Psoas muscle (tissue), 8 donors: Measurements from ENCODE around the gene SDK2. TPM values are rescaled to one million over a fixed set of nuclear protein-coding genes. Genes with fewer than 3 reads are reported as not detected.
"Not testable (repeated sequence)": the region's sequence is repeated elsewhere in the genome, so short reads cannot be mapped to it uniquely, and the experiment has no call there.

ENCODE experiments used
- ATAC-seq, 4 donors: fragments of 200-7000 bp; cut with Tn5 transposase; one replicate each; pipeline ENCODE4 v1.9.1; 2020; ENCODE audit warnings: moderate library complexity in 3 of 4, mild to moderate bottlenecking in 2 of 4
- DNase-seq, 2 donors: peaks; one replicate each; pipeline ENCODE4 v3.0.0-alpha.2; 2020
- H3K27ac ChIP-seq: fragments of 200-600 bp; one replicate; pipeline ENCODE4 v1.8.0; 2022
- H3K27me3 ChIP-seq, 3 donors: fragments of 200-600 bp in 1 of 3; one replicate each; pipeline versions ENCODE4 v1.6.1 to v1.8.0; 2013 to 2022; ENCODE audit warnings: low read length in 2 of 3, mild to moderate bottlenecking in 2 of 3, moderate library complexity in 1 of 3; ENCODE audit not compliant: insufficient read depth in 3 of 3
- H3K36me3 ChIP-seq, 2 donors: fragments of 200-600 bp in 1 of 2; one replicate each; pipeline versions ENCODE4 v1.6.1 to v1.8.0; 2013 to 2022; ENCODE audit warnings: low read depth in 1 of 2, mild to moderate bottlenecking in 1 of 2, moderate library complexity in 1 of 2; ENCODE audit not compliant: insufficient read depth in 1 of 2
- H3K4me1 ChIP-seq: fragments of 200-600 bp; one replicate; pipeline ENCODE4 v1.8.0; 2022
- H3K4me3 ChIP-seq: fragments of 200-600 bp; one replicate; pipeline ENCODE4 v1.8.0; 2022; ENCODE audit warnings: mild to moderate bottlenecking
- H3K9me3 ChIP-seq: fragments of 200-600 bp; one replicate; pipeline ENCODE4 v1.8.0; 2022
- WGBS, 3 donors: extraction: QIAGEN DNeasy Blood & Tissue Kit; methylation state at CpG; one replicate each; pipeline versions ENCODE4 v1.1.6 to v1.1.7; 2013; 5-methylcytosine and 5-hydroxymethylcytosine counted together
- intact Hi-C, 2 donors: fragments of 100-400 bp; cut with DNase I; formaldehyde crosslinking; loops; one replicate each; pipeline versions ENCODE4 v1.11.0 to v1.14.2; 2022
- polyA plus RNA-seq, 3 donors: library from polyadenylated mRNA; stranded (reverse); fragments of 200-250 nt; gene quantifications; one replicate each; pipeline ENCODE4 v1.2.3, GENCODE V29; 2013
- total RNA-seq, 4 donors: library from RNA; stranded (reverse); fragmentation: NEBNext Ultra II Directional in 2 of 4; extraction: Animal tissue kit (Norgen Biotek cat#: 25700) in 2 of 4; gene quantifications; one replicate each; pipeline versions ENCODE4 v1.2.1 to v1.2.4, GENCODE V29; 2021 to 2023
- TF ChIP-seq, protein P1 (sequence below): fragments of 200-600 bp; IDR thresholded peaks from one replicate; pipeline ENCODE4 v1.8.0; 2022; ENCODE audit warnings: antibody characterized with exemption
- donor health status: healthy with polysubstance abuse.
- donor health status: DM: no; HTN: no; CAD: no; lungs with moderate emphysema.
- donor health status: Bipolar disorder and iron deficiency.
- donor health status: healthy.
- donor health status: DM: yes; HTN: yes; CAD: no.
- donor health status: DM: no; HTN: no; CAD: no.
- donor health status: DM: no; HTN: no; CAD: no.
- donor health status: DM: yes; HTN: yes; CAD: no.

SDK2 gene
- total and polyA plus RNA-seq, 7 donors, result 0.04 to 2.8 (median 0.24) TPM

- no peak for ATAC-seq
- TF ChIP-seq, protein P1, sequence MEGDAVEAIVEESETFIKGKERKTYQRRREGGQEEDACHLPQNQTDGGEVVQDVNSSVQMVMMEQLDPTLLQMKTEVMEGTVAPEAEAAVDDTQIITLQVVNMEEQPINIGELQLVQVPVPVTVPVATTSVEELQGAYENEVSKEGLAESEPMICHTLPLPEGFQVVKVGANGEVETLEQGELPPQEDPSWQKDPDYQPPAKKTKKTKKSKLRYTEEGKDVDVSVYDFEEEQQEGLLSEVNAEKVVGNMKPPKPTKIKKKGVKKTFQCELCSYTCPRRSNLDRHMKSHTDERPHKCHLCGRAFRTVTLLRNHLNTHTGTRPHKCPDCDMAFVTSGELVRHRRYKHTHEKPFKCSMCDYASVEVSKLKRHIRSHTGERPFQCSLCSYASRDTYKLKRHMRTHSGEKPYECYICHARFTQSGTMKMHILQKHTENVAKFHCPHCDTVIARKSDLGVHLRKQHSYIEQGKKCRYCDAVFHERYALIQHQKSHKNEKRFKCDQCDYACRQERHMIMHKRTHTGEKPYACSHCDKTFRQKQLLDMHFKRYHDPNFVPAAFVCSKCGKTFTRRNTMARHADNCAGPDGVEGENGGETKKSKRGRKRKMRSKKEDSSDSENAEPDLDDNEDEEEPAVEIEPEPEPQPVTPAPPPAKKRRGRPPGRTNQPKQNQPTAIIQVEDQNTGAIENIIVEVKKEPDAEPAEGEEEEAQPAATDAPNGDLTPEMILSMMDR, result no peak
- intact Hi-C loops, result no loop called here
Measured at GRCh38 chr17:73463821-73464220, 180.4 kb downstream of the SDK2 start.

GRCh38 chr17:73462823-73463222 lies 181.4 kb downstream of the SDK2 start:
- TF ChIP-seq, protein P1, result no peak

More at GRCh38 chr17:73463821-73464220, 180.4 kb downstream of the SDK2 start:
- no peaks in the 10 kb centered on the region for H3K4me1 ChIP-seq
- no peak for DNase-seq
- H3K9me3 ChIP-seq, result no peaks in the 10 kb centered on the region
- 60 to 70% (median 61%) methylated on average over 5 of the region's 5 CpGs for WGBS, 3 donors
- H3K4me3 ChIP-seq, result no peak overlapping the region
- H3K27me3 ChIP-seq, result peaks cover 0 to 2% (median 0%) of the 10 kb centered on the region in 3 donors
- no peaks in the 10 kb centered on the region for H3K36me3 ChIP-seq
- no peak overlapping the region for H3K27ac ChIP-seq

GRCh38 chr17:73459980-73460379 lies 184.3 kb downstream of the SDK2 start:
- TF ChIP-seq, protein P1, result no peak

More at GRCh38 chr17:73462823-73463222, 181.4 kb downstream of the SDK2 start:
- Histone ChIP-seq H3K27me3 (peaks cover 0 to 2% (median 0%) of the 10 kb centered on the region in 3 donors), H3K4me1 (no peaks in the 10 kb centered on the region), H3K36me3 (no peaks in the 10 kb centered on the region), H3K9me3 (no peaks in the 10 kb centered on the region), H3K27ac (no peak overlapping the region), H3K4me3 (no peak overlapping the region)
- DNase-seq (no peak), ATAC-seq (no peak)
- intact Hi-C loops, result no loop called here
- 73 to 80% (median 76%) methylated on average over 8 of the region's 8 CpGs for WGBS, 3 donors

GRCh38 chr17:73455767-73456166 lies 188.5 kb downstream of the SDK2 start:
- Histone ChIP-seq H3K27ac (no peak overlapping the region), H3K27me3 (peaks cover 0 to 2% (median 0%) of the 10 kb centered on the region in 3 donors), H3K36me3 (no peaks in the 10 kb centered on the region), H3K9me3 (no peaks in the 10 kb centered on the region), H3K4me1 (no peaks in the 10 kb centered on the region), H3K4me3 (no peak overlapping the region)
- TF ChIP-seq, protein P1, result no peak
- no peak for DNase-seq
- ATAC-seq, result no peak
- 69 to 82% (median 73%) methylated on average over 17 to 18 of the region's 18 CpGs for WGBS, 3 donors
- intact Hi-C loops, result no loop called here

More at GRCh38 chr17:73459980-73460379, 184.3 kb downstream of the SDK2 start:
- no peaks in the 10 kb centered on the region for H3K4me1 ChIP-seq
- 75 to 88% (median 77%) methylated on average over 7 of the region's 7 CpGs for WGBS, 3 donors
- ATAC-seq, result no peak
- H3K4me3 ChIP-seq, result no peak overlapping the region
- H3K9me3 ChIP-seq, result no peaks in the 10 kb centered on the region
- H3K27ac ChIP-seq, result no peak overlapping the region
- no peak for DNase-seq
- H3K36me3 ChIP-seq, result no peaks in the 10 kb centered on the region
- intact Hi-C loops, result no loop called here
- H3K27me3 ChIP-seq, result peaks cover 0 to 2% (median 0%) of the 10 kb centered on the region in 3 donors

DNA sequence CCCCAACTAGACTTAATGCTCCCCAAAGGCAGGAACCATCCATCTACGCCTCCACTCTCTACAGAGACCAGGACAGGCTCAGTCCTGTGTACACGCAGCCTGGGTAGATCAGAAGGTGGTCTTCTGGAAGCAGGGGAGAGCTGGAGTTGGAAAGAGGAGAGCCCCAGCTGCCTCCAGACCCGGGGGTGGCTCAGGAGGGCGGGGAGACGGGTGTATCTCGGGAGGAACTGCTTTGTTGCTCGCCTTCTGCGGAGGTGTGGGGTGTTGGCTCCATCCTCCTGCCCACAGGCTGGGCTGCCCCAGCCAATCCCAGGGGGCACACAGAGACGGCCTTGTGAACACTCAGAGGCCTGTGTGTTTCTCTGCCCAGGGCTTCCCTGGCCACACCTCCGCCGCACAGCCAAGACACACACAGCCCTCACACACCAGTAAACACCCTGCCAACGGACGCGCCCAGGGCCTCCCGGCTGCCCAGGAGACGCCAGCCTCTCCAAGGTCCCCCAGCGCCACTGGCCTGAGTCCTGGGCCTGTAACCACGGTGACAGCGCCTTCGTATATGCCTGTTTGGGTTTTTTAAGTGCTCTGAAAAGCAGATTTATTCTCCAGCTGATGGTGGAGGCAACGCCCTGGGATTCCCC lies 189.1 kb downstream of the SDK2 start:
- Histone ChIP-seq H3K4me1 (no peaks in the 10 kb centered on the region), H3K27me3 (peaks cover 0 to 2% (median 0%) of the 10 kb centered on the region in 3 donors), H3K9me3 (no peaks in the 10 kb centered on the region), H3K27ac (no peak overlapping the region), H3K4me3 (no peak overlapping the region), H3K36me3 (no peaks in the 10 kb centered on the region)
- DNase-seq (no peak), ATAC-seq (no peak)
- WGBS, 3 donors, result 47 to 59% (median 52%) methylated on average over 20 to 21 of the region's 21 CpGs
- intact Hi-C loops, result no loop called here
- TF ChIP-seq, protein P1, result no peak

DNA sequence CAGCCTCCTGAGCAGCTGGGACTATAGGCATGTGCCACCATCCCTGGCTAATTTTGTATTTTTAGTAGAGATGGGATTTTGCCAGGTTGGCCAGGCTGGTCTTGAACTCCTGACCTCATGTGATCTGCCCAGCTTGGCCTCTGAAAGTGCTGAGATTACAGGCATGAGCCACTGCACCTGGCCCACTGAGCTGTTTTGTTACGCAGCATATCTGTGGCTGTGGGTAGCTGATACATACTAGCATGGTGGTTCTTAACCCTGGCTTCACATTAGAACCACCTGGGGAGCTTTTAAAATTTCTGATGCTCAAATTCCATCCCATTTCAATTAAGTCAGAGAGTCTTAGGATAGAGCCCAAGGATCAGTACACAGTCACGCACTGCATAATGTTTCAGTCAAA lies 190.8 kb downstream of the SDK2 start:
- intact Hi-C loops, H3K27ac ChIP-seq, H3K36me3 ChIP-seq, ATAC-seq, H3K4me1 ChIP-seq, H3K4me3 ChIP-seq, H3K9me3 ChIP-seq, DNase-seq, H3K27me3 ChIP-seq: not testable (repeated sequence)
- WGBS, 3 donors, result 99 to 100% (median 99%) methylated on average over 2 of the region's 2 CpGs
